Loucy (cell line): Measurements from ENCODE around the gene WRAP73.

ENCODE experiments used
- CTCF ChIP-seq: fragments of 200-600 bp; sonication (generic); conservative IDR thresholded peaks from 2 replicates; pipeline ENCODE4 v1.5.1; 2014; ENCODE audit warnings: mild to moderate bottlenecking, antibody characterized with exemption, low read length
- EZH2phosphoT487 ChIP-seq: fragments of 200-600 bp; IDR thresholded peaks from 2 replicates; pipeline ENCODE4 v1.6.1; 2018; ENCODE audit warnings: antibody characterized with exemption, mild to moderate bottlenecking, moderate library complexity, borderline replicate concordance

GRCh38 chr1:3593745-3594144 lies 56.2 kb downstream of the WRAP73 start:
- TF ChIP-seq CTCF (no peak), EZH2phosphoT487 (no peak)
